ENCODE data around the gene RPL37A.

The RPL37A gene

DNA sequence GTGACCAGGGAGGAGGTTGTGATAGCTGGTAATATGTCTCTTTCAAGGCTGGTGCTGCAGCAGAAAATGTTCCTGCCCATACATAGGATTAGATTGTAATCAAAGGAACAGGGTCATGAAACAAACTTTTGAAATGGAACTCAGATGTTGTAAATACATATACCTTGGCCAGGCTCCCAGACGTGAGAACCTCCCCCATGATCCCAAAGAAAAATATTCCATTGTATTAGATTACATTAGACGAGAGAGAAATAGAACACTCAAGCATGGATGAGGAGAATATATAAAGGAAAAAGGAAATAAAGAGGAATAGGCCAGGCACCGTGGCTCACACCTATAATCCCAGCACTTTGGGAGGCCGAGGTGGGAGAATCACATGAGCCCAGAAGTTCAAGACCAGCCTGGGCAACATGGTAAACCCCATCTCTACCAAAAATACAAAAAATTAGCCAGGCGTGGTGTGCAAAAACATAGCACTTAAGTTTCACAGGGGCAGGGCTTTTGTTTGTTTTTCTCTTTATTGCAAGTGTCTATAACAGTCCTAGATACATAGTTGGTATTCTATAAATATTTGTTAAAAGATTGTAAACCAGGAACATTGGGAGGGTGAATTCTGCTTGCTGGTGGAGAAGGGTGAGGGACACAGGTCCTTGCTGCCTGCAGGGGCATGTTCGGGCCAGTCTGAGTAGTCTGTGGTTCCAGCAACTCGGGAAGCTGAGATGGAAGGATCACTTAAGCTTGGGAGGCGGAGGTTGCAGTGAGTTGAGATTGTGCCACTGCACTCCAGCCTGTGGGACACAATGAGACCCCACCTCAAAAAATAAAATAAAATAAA, 52.8 kb downstream of the RPL37A start:
- no peak for DNase-seq

DNA sequence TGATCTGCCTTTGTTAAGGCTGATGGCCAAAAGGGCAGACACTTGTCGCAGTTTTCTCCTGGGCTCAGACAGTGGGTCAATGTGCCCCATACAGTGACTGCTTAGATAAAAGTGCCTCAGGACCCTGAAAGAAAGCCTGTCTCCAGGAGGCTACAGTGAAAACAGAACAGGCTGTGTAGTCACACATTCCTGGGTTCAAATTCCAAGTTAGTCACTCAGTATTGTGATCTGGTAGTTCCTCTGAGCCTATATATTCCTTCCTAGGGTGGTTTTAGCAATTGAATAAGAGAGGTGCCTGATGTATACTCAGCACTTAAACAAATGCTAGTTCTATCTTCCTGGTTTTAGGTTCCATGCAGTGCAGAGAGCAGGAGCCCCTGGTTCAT, 54.4 kb downstream of the RPL37A start:
- DNase-seq: no peak

All from NCI-H1694 treated with DMSO at 0.1 percent for 48 hours (cell line).